GM21528 (cell line): Measurements from ENCODE around the gene LYL1.

Experiments used
- ATAC-seq: cut with Tn5 transposase; IDR thresholded peaks from one replicate; pipeline ENCODE4 v1.9.1; 2021; ENCODE audit warnings: mild to moderate bottlenecking, moderate library complexity; ENCODE audit not compliant: unreplicated experiment, low FRiP score

The LYL1 gene

GRCh38 chr19:13078897-13079541 is 23.6 kb downstream of the LYL1 start:
- ATAC-seq: no peak

GRCh38 chr19:13078381-13078780 is 24.3 kb downstream of the LYL1 start:
- ATAC-seq: no peak

- ATAC-seq: no peak
These were observed 25.4 kb downstream of the LYL1 start for GRCh38 chr19:13077240-13077639.

GRCh38 chr19:13076787-13077186 is 25.9 kb downstream of the LYL1 start:
- no peak for ATAC-seq

- no peak for ATAC-seq
These were observed 26.3 kb downstream of the LYL1 start for GRCh38 chr19:13076320-13076719.

GRCh38 chr19:13074378-13074777 is 28.3 kb downstream of the LYL1 start:
- ATAC-seq: no peak

GRCh38 chr19:13073263-13073662 is 29.4 kb downstream of the LYL1 start:
- no peak for ATAC-seq

- no peak for ATAC-seq
These were observed 30.3 kb downstream of the LYL1 start for GRCh38 chr19:13072188-13072908.

- ATAC-seq: no peak
These were observed 31.0 kb downstream of the LYL1 start for GRCh38 chr19:13071444-13072187.

- no peak for ATAC-seq
These were observed 32.1 kb downstream of the LYL1 start for GRCh38 chr19:13070425-13071140.

- ATAC-seq: no peak
These were observed 33.0 kb downstream of the LYL1 start for GRCh38 chr19:13069415-13070359.

- no peak for ATAC-seq
These were observed 34.4 kb downstream of the LYL1 start for GRCh38 chr19:13068085-13068846.

- no peak for ATAC-seq
These were observed 35.5 kb downstream of the LYL1 start for GRCh38 chr19:13066933-13067807.

GRCh38 chr19:13066226-13066625 is 36.4 kb downstream of the LYL1 start:
- no peak for ATAC-seq

- no peak for ATAC-seq
These were observed 38.6 kb downstream of the LYL1 start for GRCh38 chr19:13064092-13064489.

- no peak for ATAC-seq
These were observed 39.1 kb downstream of the LYL1 start for GRCh38 chr19:13063461-13064091.

- ATAC-seq: no peak
These were observed 40.3 kb downstream of the LYL1 start for GRCh38 chr19:13062317-13062716.
